Stimulated activated CD4-positive, alpha-beta T cell treated with anti-CD3 and anti-CD28 coated beads, Interleukin-2, amount 100 ng/mL, for 24 hours (primary cell): Measurements from ENCODE around the gene RNF227.
"Not testable (repeated sequence)": the region's sequence is repeated elsewhere in the genome, so short reads cannot be mapped to it uniquely, and the experiment has no call there.

Experiments used
- DNase-seq, 2 donors: peaks; one replicate each; pipeline ENCODE4 v3.0.0-alpha.2; 2020

The RNF227 gene

GRCh38 chr17:7887482-7888183, 28.5 kb downstream of the RNF227 start:
- peak; percentile 86 to 90 for DNase-seq

GRCh38 chr17:7887038-7887481, 29.0 kb downstream of the RNF227 start:
- DNase-seq, result no peak

GRCh38 chr17:7886227-7887037, 29.7 kb downstream of the RNF227 start:
- peak; percentile 58 to 65 for DNase-seq

- DNase-seq, result peak; percentile 51 to 55
Measured at GRCh38 chr17:7885367-7886226, 30.5 kb downstream of the RNF227 start.

GRCh38 chr17:7884581-7885366, 31.3 kb downstream of the RNF227 start:
- DNase-seq, result peak; percentile 41 to 44

- peak; percentile 27 to 34 for DNase-seq
Measured at GRCh38 chr17:7883781-7884386, 32.2 kb downstream of the RNF227 start.

GRCh38 chr17:7882629-7883028, 33.5 kb downstream of the RNF227 start:
- DNase-seq, result no peak

- DNase-seq, result peak in 1 of 2 donors; percentile 27
Measured at GRCh38 chr17:7882068-7882467, 34.0 kb downstream of the RNF227 start.

- no peak for DNase-seq
Measured at GRCh38 chr17:7881276-7882054, 34.6 kb downstream of the RNF227 start.

GRCh38 chr17:7880076-7880868, 35.8 kb downstream of the RNF227 start:
- no peak for DNase-seq

- DNase-seq, result no peak
Measured at GRCh38 chr17:7878234-7878633, 37.9 kb downstream of the RNF227 start.

GRCh38 chr17:7875804-7876370, 40.2 kb downstream of the RNF227 start:
- no peak for DNase-seq

GRCh38 chr17:7873051-7873450, 43.0 kb downstream of the RNF227 start:
- no peak for DNase-seq

GRCh38 chr17:7867881-7868329, 48.2 kb downstream of the RNF227 start:
- DNase-seq, result peak in 1 of 2 donors; percentile 14

- no peak for DNase-seq
Measured at GRCh38 chr17:7864995-7865650, 51.0 kb downstream of the RNF227 start.

- not testable (repeated sequence) for DNase-seq
Measured at GRCh38 chr17:7864384-7864783, 51.7 kb downstream of the RNF227 start.
